ENCODE data around the gene THSD4. TPM values are rescaled to one million over a fixed set of nuclear protein-coding genes. Genes with fewer than 3 reads are reported as not detected.
A peak's percentile ranks its signal among the peaks of the same experiment; 100 is the strongest.

Gene THSD4
- total and polyA plus RNA-seq, 2 experiments from 2014 or later = 5.1 to 25.5 TPM

- H3K27me3 ChIP-seq = no peaks in the 10 kb centered on the region
- H3K36me3 ChIP-seq = no peaks in the 10 kb centered on the region
- H3K4me3 ChIP-seq = no peak overlapping the region
- no peak for DNase-seq (ENCODE audit: low read depth in 1 of 2, low spot score in 1 of 2)
- peaks cover 17% of the 10 kb centered on the region for H3K4me1 ChIP-seq (ENCODE audit: low read depth)
- no peak overlapping the region for H3K27ac ChIP-seq
- no peaks in the 10 kb centered on the region for H3K9me3 ChIP-seq (ENCODE audit: low read depth)
- no peak for TF ChIP-seq CTCF (IDR thresholded peaks at IDR 0.05; ENCODE audit: low read depth, low read length)
Observed at GRCh38 chr15:71274448-71274798, 159.2 kb downstream of the THSD4 start.

DNA sequence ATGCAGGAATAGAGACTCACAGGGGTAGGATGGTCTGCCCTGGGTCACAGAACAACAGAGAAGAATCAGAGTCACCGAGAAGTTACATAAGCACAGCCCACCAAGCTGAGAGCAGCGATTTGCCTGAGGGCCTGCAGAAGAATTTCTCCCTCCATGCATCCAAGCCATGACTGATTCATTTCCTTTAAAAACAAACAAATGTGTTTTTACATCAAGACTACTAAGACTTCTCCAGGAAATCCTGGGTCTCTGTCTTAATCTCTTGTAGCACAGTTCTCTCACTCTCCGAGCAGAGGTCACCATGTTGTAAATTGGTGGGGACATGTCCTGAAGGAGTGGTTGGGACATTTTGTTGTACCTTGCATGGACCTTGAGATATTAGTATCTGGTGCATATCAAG is 159.8 kb downstream of the THSD4 start:
- TF ChIP-seq CTCF (IDR thresholded peaks at IDR 0.05; ENCODE audit: low read depth, low read length) = no peak
- Histone ChIP-seq H3K27ac (no peak overlapping the region), H3K9me3 (ENCODE audit: low read depth) (no peaks in the 10 kb centered on the region), H3K4me3 (no peak overlapping the region), H3K4me1 (ENCODE audit: low read depth) (peaks cover 17% of the 10 kb centered on the region), H3K27me3 (no peaks in the 10 kb centered on the region), H3K36me3 (no peaks in the 10 kb centered on the region)
- DNase-seq (ENCODE audit: low read depth in 1 of 2, low spot score in 1 of 2) = peak in 1 of 2 donors; percentile 55

DNA sequence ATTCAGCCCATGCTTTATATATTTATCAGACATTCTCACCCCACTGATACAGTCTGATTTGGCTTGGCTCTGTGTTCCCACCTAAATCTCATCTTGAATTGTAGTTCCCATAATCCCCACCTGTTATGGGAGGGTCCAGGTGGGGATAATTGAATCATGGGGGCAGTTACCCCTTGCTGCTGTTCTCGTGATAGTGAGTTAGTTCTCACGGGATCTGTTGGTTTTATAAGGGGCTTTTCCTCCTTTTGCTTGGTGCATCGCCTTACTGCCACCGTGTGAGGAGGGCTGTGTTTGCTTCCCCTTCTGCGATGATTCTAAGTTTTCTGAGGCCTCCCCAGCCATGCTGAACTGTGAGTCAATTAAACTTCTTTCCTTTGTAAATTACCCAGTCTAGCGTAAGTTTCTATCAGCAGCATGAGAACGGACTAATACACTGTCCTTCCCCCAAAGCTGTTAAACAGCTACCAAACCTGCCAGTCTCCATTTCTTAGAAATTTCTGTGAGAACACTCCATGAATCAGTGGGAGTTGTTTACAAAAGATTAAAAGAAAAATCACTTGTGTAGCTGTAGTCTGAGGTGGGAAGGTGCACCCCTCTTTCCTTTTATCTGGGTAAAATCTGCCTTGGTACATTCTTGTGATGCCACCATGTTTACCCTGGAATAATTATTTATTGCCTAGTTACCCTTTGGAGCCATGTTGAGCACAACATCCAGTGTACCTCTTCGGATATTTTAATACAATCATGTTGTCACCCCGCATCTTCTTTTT is 160.5 kb downstream of the THSD4 start:
- no peak for DNase-seq (ENCODE audit: low read depth in 1 of 2, low spot score in 1 of 2)
- no peak for TF ChIP-seq CTCF (IDR thresholded peaks at IDR 0.05; ENCODE audit: low read depth, low read length)
- Histone ChIP-seq H3K9me3 (ENCODE audit: low read depth) (no peaks in the 10 kb centered on the region), H3K27ac (no peak overlapping the region), H3K36me3 (no peaks in the 10 kb centered on the region), H3K27me3 (no peaks in the 10 kb centered on the region), H3K4me3 (no peak overlapping the region), H3K4me1 (ENCODE audit: low read depth) (peaks cover 17% of the 10 kb centered on the region)

DNA sequence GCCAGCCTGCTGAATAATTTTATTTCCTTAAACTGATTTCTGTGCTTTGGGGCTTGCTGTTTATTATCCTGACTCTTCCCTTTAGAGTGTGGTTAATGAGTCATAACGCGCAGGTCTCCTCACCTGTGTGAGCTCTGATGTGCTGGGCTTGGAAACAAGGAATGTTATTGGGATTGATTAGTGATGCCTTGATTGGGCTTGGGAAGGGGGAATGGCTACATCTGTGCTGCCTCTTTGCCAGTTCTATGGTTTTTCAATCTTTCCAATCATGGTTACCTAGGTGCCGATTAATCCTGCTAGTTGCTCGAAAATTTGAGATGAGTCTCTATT is 161.0 kb downstream of the THSD4 start:
- Histone ChIP-seq H3K36me3 (no peaks in the 10 kb centered on the region), H3K27me3 (no peaks in the 10 kb centered on the region), H3K27ac (no peak overlapping the region), H3K4me3 (no peak overlapping the region), H3K9me3 (ENCODE audit: low read depth) (no peaks in the 10 kb centered on the region), H3K4me1 (ENCODE audit: low read depth) (peaks cover 17% of the 10 kb centered on the region)
- DNase-seq (ENCODE audit: low read depth in 1 of 2, low spot score in 1 of 2) = no peak
- no peak for TF ChIP-seq CTCF (IDR thresholded peaks at IDR 0.05; ENCODE audit: low read depth, low read length)

DNA sequence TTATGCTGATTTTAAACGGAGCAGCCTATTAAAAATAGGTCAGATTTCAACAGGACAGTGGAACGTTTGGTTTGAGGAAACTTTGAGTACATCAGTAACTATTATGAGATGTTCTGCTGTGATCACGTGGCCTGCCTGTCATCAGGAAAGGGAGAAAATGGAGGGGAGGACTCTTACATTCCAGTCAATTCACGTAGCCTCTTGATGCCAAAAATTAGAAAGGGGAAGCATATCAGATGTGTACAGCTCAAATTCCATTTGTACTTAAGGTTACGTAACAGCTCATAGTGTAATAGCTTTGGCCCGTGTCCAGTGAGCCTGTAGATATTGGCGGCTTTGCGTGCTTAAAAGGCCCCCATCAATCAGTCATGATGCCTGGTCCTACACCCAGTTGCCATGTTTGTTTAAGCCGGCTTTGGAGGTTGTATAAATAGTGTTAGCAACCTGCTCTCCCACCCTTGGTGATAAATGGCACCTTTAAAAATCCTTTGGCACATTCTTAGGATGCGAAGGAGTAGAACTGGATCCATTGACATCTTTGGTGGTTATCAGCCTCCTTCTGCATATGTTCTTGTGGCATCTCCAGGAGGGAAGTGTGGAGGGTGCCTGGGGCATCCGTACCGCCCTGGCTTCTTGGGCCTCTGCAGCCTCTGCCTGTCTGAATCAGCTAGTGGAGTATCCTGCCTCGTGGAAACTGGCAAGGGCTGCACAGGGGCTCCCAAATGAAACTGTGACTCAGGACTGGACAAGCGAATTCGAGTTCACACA is 163.9 kb downstream of the THSD4 start:
- Histone ChIP-seq H3K27ac (no peak overlapping the region), H3K27me3 (no peaks in the 10 kb centered on the region), H3K4me1 (ENCODE audit: low read depth) (no peaks in the 10 kb centered on the region), H3K4me3 (no peak overlapping the region), H3K36me3 (no peaks in the 10 kb centered on the region), H3K9me3 (ENCODE audit: low read depth) (no peaks in the 10 kb centered on the region)
- TF ChIP-seq CTCF (IDR thresholded peaks at IDR 0.05; ENCODE audit: low read depth, low read length) = no peak
- peak in 1 of 2 donors; percentile 96 for DNase-seq (ENCODE audit: low read depth in 1 of 2, low spot score in 1 of 2)

All from cardiac muscle cell (in vitro differentiated cells and primary cell).